GM18868 (cell line): ENCODE results near the gene ASB2.
A peak's percentile ranks its signal among the peaks of the same experiment; 100 is the strongest.

Experiments used
- ATAC-seq: cut with Tn5 transposase; IDR thresholded peaks from one replicate; pipeline ENCODE4 v1.9.1; 2021; ENCODE audit warnings: mild to moderate bottlenecking, moderate library complexity; ENCODE audit not compliant: unreplicated experiment

ASB2 gene, protein sequence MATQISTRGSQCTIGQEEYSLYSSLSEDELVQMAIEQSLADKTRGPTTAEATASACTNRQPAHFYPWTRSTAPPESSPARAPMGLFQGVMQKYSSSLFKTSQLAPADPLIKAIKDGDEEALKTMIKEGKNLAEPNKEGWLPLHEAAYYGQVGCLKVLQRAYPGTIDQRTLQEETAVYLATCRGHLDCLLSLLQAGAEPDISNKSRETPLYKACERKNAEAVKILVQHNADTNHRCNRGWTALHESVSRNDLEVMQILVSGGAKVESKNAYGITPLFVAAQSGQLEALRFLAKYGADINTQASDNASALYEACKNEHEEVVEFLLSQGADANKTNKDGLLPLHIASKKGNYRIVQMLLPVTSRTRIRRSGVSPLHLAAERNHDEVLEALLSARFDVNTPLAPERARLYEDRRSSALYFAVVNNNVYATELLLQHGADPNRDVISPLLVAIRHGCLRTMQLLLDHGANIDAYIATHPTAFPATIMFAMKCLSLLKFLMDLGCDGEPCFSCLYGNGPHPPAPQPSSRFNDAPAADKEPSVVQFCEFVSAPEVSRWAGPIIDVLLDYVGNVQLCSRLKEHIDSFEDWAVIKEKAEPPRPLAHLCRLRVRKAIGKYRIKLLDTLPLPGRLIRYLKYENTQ

DNA sequence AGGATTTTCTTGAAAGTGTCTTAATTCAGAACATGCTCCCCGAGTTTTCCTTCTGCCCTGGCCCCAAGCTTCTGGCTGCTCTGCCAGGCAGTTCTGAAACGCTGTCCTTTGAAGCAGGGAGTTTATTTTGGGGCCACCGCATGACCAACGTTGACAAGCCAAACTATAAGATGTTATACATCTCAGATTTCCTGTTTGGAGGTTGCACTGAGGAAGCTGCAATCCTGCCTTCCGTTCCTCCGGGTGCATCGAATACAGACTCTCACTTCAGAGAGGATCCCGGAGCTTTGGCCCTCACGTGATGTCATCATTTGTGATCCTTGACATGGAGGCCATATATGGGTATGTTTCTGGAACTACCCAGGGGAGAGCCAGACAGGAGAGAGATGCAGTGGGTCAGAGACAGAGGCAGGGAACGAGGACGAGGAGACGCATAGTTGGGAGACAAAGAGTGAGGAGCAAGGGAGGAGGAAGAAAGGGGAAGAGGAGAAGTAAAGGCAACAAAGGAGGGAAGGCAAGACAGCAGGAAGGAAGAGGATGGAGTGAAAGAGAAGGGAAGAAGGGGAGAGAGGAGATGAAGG, at the start of gene ASB2:
Gene ASB2, minus strand, starts transcription at position 94 of the 581 bp plus-strand sequence. CDS start 12,031 bp downstream, outside the sequence.
- ATAC-seq = peak; percentile 16

DNA sequence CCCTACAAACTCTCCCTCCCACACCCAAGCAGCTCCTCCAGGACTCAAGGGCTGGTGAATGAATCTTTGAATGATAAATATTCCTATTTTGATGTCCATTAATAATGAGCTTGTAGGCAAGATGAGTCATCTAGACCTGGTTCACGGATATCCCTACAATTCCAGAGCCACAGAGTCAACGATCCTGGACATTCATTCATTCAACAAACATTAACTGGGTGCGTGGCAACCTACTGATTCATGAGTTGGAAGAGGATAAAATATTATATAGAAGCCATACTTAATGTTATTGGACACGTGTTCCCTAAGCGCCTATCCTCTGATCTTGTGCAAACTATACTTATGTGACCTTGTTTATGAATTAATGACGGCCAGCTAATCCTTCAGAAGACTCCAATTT, 49.4 kb upstream of the ASB2 start:
- no peak for ATAC-seq

DNA sequence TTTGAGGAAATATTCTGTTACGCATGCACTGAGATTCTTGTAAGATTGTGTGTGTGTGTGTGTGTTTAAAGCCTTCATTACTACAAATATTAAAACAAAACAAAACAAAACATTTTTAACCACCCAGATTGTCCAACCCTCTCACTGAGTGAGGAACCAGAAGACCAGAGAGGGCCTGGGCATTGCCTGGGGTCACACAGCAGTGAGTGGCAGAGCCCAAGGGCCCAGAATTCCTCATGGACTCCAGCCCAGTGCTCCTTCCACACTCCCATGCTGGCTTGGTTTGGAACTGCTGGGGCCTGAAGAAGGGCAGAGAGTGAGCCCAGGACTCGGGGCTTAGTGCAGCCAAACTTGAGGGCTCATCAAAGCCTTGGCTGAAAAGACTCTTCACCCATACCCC, 48.2 kb upstream of the ASB2 start:
- no peak for ATAC-seq

DNA sequence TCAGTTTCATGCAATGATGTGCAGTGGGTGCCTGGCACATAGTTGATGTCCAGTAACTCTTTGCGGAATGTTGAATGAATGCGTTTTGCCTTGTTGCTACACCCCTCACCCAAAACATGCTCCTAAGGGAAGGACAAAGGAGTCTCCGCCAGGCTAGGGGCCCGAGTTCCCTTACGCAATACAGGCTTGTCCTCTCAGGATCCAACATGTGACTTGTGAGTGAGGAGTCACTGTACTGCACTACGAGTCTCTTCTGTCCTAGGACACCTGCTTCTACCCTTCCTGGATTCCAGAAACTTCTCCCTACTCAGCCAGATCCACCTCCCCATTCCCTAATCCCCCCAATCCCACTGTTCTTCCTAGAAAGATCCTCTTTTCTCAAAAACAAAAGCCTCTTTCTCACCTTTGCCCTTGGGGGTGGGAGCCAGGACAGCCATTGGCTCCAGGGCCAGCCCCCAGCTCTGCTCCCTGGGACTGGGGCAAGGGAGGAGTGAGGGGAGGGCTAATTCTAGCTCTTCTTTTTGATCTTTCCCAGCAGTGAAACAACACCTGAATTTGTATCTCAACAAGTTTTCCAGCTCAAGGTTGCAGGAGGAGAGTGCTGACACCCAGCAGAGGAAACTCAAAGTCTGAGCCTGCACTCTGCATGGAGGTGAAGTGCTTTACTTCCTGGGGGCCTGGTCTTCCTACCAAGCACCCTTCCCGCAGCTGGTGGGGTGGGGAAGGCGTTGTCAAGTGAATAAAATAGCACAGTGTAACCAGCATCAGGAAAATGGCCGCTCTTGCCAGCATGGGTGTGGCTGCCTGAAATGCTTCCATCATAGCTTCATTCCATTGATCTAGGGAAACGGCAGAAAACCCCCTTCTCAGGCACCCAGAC, 46.4 kb upstream of the ASB2 start:
- no peak for ATAC-seq

DNA sequence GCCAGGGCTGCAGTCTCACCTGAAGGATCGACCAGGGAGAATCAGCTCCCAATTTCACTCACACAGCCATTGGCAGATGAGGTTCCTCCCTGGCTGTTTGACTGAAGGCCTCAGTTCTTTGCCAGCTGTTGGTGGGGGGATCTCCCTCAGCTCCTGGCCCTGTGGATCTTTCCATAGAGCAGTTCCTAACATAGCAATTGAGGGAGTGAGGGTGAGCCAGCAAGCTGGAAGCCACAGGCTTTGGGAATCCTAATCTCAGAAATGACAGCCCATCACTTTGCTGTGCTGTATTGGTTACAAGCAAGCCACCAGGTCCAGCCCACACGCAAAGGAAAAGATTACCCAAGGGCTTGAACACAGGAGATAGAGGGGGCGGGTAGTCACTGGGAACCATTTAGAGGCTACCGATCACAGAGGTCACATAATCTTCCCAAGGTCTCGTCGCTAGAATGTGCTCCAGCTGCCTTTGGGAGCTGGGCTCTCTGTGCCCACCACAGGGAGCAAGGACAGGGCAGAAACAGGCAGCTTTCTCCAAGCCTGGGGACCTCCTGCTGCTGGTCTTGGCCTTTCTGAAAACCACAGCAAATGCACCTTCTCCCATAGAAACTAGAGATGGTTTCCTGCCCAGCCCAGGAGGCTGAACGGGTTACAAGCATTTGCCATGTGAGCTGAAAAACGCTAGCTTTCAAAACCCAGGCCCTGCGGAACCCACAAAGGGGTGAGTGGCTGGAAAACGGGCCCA, 45.2 kb upstream of the ASB2 start:
- ATAC-seq = no peak

DNA sequence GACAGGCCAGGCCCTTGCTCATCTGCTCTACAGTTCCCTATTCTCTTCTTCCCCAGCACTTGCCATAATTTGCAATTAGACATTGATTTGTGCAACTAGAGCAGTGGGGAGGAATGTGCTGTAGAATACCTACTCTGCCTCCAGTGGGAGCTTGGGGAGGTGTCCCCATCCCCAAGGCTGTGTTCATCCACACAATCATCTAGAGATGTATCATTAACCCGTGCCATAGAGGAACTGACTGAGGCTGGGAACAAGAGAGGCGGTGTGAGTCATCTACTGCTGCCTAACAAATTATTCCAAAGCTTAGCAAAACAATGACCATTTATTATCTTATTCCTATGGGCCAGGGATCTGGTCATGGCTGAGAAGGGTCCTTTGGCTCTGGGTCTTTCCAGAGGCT, 44.6 kb upstream of the ASB2 start:
- ATAC-seq = no peak

DNA sequence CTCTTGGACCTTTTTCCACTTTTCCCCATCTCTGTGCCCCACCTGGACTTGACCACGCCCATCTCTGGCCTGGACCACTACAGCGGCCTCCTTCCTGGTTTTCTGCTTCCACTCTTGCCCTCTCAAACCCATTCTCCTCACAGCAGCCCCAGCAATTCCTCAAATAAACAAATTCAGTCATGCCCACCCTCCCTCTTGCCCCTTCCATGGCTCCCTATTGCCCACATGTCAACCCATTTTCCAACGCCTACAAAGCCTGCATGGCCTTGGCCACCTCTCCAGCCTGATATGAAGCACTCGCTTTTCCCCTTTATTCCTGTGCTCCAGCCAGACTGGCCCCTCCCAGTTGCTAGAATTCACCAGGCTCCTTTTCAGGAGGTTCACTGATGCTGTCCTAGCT, 43.9 kb upstream of the ASB2 start:
- ATAC-seq = no peak

DNA sequence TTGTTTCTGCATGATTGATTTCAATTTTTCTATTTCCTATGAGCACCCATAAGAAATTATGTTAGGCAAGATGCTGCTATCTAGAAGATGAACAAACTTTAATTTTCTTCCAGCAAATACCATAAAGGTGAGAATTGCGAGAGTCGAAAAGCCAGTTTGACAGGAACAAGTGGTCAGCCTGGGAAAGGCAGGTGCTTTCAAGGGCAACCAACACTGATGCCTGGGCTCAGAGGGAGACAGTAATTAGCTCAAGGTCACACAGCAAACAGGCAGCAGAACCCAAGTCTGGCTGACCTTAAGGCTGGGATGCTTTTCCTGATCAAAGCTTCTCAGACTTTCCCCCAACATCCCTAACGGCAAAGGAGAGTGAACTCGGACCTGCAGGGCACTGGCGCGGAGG, 43.0 kb upstream of the ASB2 start:
- ATAC-seq = no peak

DNA sequence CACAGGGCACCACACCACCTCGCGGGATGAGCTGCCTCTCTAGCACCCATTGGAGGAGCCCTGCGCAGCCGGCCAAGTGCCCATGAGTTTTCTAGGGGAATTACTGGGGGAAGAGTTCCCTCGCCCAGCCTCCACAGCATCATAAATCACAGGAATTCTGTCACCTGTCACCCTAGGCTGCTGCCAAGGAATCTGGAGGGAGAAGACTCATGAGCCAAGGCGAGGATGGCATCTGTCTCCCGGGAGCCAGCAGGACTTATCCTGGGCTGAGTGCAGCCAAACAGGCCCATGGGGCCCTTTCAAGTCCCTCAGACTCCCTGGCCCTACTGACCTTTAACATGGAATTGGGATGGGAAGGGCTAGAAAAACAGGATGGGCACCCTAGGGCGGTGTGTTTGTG, 41.9 kb upstream of the ASB2 start:
- no peak for ATAC-seq

DNA sequence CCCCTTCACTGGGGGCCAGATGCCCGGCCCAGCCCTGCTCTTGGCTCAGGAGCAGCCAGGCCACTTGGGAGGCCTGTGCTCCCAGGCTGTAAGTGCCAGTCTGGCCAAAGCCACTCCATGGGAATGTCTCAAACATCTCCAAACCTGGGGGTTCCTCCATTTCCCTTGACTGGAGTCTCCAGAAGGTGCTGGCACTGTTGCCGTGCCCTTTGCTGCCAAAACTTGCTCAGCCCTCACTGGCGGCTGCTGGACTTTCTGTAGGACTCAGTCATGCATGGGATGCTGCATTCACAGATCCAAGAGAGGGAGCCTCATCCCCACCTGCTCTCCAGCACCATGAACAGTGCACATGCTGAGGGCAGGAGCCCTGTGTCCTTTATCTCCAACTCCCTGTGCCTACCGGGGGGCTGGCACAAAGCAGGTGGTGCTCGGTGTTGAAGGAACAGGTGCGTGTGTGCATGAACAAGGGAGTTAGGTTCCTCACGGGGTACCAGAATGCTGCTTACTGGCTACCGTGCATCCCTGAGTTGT, 40.1 kb upstream of the ASB2 start:
- no peak for ATAC-seq

DNA sequence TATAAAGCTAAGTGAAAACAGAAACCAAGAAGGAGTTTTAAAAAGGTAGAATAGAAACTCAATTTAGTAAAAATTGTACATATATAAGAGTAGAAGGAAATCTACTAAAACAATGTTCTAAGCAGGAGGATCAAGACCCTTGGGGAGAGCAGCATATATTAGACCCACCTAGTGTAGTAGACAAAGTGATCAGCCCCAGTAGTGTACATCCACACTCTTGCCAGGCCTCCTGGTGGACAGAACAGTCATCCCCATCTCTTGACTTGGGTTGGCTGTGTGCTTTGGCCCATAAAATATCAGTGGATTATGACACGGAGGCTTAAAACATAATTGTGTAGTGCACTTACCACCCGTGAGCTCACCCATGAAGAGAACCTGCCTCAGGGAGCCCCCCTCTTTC, 38.9 kb upstream of the ASB2 start:
- no peak for ATAC-seq

DNA sequence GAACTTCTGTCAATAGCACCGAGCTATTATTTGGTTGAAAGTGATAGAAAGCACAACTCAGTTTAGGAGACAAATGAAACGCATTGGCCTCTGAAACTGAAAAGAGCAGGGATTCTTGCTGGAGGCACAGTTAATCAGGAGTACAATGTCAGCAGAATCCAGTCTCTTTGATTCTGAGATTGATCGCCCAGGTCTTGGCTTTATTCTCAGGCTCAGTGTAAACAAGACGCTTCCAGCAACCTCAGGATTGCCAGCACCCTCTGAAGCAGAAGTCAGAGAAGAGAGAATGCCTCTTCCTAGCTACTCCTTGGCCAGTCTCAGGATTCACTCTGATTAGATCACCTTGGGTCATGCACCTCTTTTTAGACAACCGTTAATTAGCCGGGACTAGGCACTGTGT, 38.0 kb upstream of the ASB2 start:
- no peak for ATAC-seq

DNA sequence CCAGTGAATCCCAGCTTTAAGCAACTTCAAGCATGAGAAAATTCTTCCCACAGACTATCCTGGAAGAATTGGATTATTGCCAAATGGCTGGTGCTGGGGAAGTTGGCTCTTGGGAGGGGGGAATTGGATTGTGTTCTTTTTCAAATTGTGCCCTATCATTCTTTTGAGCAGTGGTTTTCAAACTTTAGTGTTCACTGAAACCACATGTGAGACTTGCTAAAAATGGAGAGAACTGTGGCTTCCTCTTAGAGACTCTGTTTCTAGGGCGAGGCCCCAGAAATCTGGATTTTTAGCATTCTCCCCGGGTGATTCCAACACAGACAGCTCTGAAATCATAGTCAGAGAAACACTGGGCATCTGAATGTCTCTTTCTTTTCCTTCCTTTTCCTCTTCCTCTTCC, 35.4 kb upstream of the ASB2 start:
- ATAC-seq = no peak

DNA sequence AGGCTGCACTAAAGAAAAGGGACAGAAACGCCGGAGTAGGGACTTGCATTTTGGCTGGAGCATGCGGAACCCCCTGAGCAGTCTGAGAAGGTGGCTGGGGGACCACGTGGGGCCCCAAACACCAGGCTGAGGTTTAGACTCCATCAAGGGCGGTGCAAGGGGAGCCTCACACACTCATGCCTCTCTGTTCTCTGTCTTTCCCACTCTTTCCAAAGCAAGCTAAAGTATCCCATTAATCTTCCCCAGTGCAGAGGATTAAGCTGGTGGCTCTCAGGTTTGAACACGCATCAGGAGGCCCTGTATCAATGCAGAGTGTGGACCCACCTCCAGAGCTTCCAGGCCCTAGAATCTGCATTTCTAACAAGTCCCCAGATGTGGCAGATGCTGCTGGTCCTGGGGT, 34.3 kb upstream of the ASB2 start:
- no peak for ATAC-seq

DNA sequence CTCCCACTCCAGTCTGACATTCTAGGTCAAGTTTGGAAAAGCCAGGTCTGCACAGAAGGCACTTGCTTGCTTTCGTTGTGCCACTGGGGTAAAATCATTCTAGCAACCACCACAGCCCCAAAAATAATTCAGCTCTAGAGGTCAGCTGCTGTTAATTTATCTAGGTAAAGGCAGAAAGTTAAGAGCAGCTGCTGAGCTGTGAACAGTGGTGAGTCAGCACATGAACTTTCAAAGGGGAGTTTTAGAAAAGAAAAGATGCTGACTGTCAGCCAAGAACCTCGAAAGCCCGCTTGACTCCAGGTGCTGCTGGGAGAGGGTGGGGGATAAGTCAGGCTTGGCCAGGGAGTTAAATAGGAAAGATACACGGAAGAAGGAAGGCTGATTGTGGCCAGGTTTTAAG, 33.4 kb upstream of the ASB2 start:
- ATAC-seq = peak; percentile 73

DNA sequence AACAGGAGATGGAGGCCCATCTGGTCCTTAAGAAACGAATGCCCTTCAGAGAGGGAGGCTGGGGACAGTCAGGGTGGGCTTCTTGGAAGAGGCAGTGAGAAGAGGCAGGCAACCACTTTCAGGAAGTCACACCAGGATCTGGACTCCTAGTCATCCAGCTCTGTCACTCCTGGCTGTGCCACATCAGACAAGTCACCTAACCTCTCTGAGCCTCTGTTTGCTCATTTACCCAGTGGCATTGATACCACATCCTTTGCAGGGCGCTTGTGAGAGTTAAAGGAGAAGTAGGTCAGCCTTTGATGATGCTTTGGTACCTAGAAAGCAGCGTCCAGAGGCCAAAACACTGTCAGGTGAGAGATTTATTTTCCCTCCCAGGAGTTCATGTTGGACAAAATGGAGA, 31.9 kb upstream of the ASB2 start:
- ATAC-seq = no peak

DNA sequence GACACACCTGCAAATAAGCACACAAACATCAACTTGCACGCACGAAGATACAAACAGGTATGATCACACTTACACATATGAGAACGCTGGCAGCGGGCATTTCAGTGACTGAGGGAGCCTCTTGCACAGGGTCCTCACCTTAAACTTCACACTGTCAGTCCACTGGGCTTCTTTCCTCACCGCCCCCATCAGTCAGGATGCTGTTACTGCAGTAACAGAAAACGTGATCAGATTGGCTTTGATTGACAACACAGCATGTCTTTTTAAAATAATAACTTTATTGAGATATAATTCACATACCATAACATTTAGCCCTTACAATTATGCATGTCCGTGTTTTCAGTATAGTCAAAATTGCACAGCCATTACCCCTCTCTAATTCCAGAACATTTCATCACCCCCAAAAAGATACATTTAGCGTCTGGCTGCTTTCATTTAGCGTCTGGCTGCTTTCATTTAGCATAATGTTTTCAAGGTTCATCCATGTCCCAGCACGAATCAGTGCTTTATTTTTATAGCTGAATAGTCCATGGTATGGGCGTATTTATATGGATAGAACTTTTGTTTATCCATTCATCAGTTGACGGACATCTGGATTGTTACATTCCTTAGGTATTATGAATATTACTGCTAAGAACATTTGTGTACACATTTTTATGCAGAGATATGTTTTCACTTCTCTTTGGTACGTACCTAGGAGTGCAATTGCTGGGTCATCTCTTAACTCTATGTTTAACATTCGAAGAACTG, 29.1 kb upstream of the ASB2 start:
- no peak for ATAC-seq

DNA sequence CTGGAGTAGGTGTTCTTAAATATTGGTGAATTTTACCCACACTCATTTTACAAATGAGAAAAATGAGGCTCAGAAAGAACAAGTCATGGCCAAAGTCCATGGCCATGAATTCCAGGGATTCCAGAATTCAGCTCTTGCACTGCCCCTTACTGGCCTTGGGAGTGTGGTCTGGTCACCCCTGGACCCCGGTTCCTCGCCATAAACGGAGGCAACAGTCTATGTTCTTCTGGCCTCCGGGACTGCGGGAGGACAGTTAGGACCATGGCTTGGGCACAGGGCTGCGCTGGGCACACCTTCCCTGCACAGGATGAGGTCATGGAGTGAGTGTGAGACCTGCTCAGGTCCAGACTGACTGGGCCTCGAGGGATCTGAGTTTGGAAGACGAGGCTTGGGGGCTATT, 27.6 kb upstream of the ASB2 start:
- ATAC-seq = no peak

DNA sequence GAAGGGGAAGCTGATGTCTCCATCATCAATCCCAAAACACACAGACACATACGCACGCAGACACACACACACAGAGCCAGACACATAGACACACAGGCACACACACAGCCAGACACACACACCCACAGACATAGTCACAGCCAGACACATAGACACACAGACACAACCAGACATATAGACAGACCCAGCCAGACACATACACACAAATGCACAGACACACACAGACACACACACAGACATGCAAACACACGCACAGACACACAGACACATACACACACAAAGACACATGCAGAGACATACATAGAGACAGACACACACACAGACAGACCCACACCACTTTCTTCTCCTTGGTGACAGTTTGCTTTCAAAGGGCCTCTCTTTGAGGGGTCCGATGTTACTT, 27.0 kb upstream of the ASB2 start:
- no peak for ATAC-seq
